SK-N-SH treated with all-trans-retinoic acid at 6 μM for 48 hours (cell line): ENCODE results near the gene MACF1.
A peak's percentile ranks its signal among the peaks of the same experiment; 100 is the strongest.

Experiments
- ATAC-seq: fragments of 200-7000 bp; cut with Tn5 transposase; 3 replicates; pipeline ENCODE4 v1.9.1; 2020; ENCODE audit warnings: mild to moderate bottlenecking, moderate library complexity
- ARNTL ChIP-seq: fragments of 450-650 bp; formaldehyde crosslinking; IDR thresholded peaks from 2 replicates; pipeline ENCODE4 v1.5.0; 2020; ENCODE audit warnings: low read depth, mild to moderate bottlenecking, moderate library complexity, borderline replicate concordance
- CREB5 ChIP-seq: fragments of 250-450 bp; sonication (Bioruptor Pico); IDR thresholded peaks from 2 replicates; pipeline ENCODE4 v1.5.1; 2020; ENCODE audit warnings: low read depth, mild to moderate bottlenecking, moderate library complexity
- ESRRG ChIP-seq: fragments of 250-450 bp; sonication (Bioruptor Pico); IDR thresholded peaks from 2 replicates; pipeline ENCODE4 v1.6.1; 2021; ENCODE audit warnings: mild to moderate bottlenecking
- GLIS3 ChIP-seq: fragments of 250-450 bp; sonication (Bioruptor Pico); IDR thresholded peaks from 2 replicates; pipeline ENCODE4 v1.5.0; 2020; ENCODE audit warnings: mild to moderate bottlenecking, moderate library complexity
- OSR1 ChIP-seq: fragments of 250-450 bp; sonication (Bioruptor Pico); IDR thresholded peaks from 2 replicates; pipeline ENCODE4 v1.8.0; 2022; ENCODE audit warnings: moderate library complexity, mild to moderate bottlenecking, inconsistent platforms
- PATZ1 ChIP-seq: fragments of 250-450 bp; sonication (Bioruptor Pico); IDR thresholded peaks from 2 replicates; pipeline ENCODE4 v1.8.0; 2020; ENCODE audit warnings: mild to moderate bottlenecking, moderate library complexity, borderline replicate concordance
- POU6F1 ChIP-seq: fragments of 250-450 bp; sonication (Bioruptor Pico); IDR thresholded peaks from 2 replicates; pipeline ENCODE4 v1.8.0; 2021; ENCODE audit warnings: low read depth, mild to moderate bottlenecking, moderate library complexity, borderline replicate concordance
- SNAI2 ChIP-seq: fragments of 250-450 bp; sonication (Bioruptor Pico); IDR thresholded peaks from 2 replicates; pipeline ENCODE4 v1.5.0; 2020; ENCODE audit warnings: mild to moderate bottlenecking, moderate library complexity
- TCF4 ChIP-seq: fragments of 250-450 bp; sonication (Bioruptor Pico); IDR thresholded peaks from 2 replicates; pipeline ENCODE4 v1.8.0; 2021; ENCODE audit warnings: mild to moderate bottlenecking, moderate library complexity, borderline replicate concordance
- ZFP3 ChIP-seq: fragments of 250-450 bp; sonication (Bioruptor Pico); IDR thresholded peaks from 2 replicates; pipeline ENCODE4 v1.5.0; 2020; ENCODE audit warnings: mild to moderate bottlenecking, moderate library complexity
- ZFP30 ChIP-seq: fragments of 450-650 bp; formaldehyde crosslinking; IDR thresholded peaks from 2 replicates; pipeline ENCODE4 v1.5.0; 2022; ENCODE audit warnings: mild to moderate bottlenecking, moderate library complexity
- ZNF70 ChIP-seq: fragments of 450-650 bp; formaldehyde crosslinking; IDR thresholded peaks from 2 replicates; pipeline ENCODE4 v1.5.0; 2020; ENCODE audit warnings: mild to moderate bottlenecking, moderate library complexity
- ZNF8 ChIP-seq: fragments of 450-650 bp; formaldehyde crosslinking; IDR thresholded peaks from 2 replicates; pipeline ENCODE4 v1.5.0; 2020; ENCODE audit warnings: mild to moderate bottlenecking, moderate library complexity
- TF ChIP-seq, protein P1 (sequence below): fragments of 250-450 bp; sonication (Bioruptor Pico); IDR thresholded peaks from 2 replicates; pipeline ENCODE4 v1.5.1; 2021; ENCODE audit warnings: mild to moderate bottlenecking, moderate library complexity
- TF ChIP-seq, protein P2 (sequence below): fragments of 250-450 bp; sonication (Bioruptor Pico); IDR thresholded peaks from 2 replicates; pipeline ENCODE4 v1.5.0; 2020; ENCODE audit warnings: mild to moderate bottlenecking, moderate library complexity

The MACF1 gene

GRCh38 chr1:39407510-39407895 lies 203.0 kb downstream of the MACF1 start (continued):
- TF ChIP-seq ZFP3 (no peak), ARNTL (CRISPR knock-in tag) (no peak), ZFP30 (CRISPR knock-in tag) (no peak)

GRCh38 chr1:39407896-39408640 lies 203.6 kb downstream of the MACF1 start:
- ATAC-seq = no peak
- TF ChIP-seq PATZ1 (CRISPR knock-in tag) (no peak), CREB5 (CRISPR knock-in tag) (no peak)
- TF ChIP-seq, protein P1, sequence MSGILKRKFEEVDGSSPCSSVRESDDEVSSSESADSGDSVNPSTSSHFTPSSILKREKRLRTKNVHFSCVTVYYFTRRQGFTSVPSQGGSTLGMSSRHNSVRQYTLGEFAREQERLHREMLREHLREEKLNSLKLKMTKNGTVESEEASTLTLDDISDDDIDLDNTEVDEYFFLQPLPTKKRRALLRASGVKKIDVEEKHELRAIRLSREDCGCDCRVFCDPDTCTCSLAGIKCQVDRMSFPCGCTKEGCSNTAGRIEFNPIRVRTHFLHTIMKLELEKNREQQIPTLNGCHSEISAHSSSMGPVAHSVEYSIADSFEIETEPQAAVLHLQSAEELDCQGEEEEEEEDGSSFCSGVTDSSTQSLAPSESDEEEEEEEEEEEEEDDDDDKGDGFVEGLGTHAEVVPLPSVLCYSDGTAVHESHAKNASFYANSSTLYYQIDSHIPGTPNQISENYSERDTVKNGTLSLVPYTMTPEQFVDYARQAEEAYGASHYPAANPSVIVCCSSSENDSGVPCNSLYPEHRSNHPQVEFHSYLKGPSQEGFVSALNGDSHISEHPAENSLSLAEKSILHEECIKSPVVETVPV (CRISPR knock-in tag) = no peak
- TF ChIP-seq, all 23 proteins: peak for 0

- TF ChIP-seq OSR1 (CRISPR knock-in tag) (no peak), GLIS3 (no peak), SNAI2 (no peak)
- ATAC-seq = peak; percentile 86
These were observed 204.2 kb downstream of the MACF1 start for GRCh38 chr1:39408641-39409054.

DNA sequence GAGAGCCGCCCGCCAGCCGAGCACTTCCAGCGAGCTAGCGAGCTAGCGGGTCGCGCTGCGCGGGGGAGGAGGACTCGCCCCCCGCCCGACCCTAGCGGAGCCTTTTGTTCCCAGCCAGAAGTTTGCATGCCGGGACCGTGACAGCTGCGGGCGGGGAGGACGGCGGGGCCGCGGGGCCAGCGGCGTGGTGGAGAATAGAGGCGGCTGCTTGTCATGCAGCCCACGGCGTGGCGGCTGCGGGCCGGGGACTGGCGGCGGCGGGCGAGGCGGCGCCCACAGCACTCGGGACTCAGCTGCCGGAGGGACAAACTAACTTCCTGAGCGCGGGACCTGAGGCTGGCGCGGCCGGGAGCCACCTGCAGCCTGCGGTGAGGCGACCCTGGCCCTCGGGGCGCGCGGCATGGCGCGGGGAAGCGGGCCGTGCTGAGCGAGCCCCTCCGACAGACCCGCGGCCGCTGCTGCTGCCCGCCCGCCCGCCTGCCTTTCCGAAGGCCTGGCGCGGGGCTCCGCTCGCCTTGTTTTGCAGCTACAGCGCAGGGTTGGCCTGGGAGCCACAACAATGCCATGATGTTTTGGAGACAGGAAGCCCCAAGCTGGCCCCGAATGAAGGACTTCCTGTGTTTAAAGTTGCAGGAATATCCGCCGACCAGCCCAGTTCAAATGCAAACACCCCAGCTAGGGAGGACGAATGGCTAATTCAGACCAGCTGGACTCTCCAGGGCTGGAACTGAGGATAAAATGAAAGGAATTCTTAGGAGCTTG lies 204.7 kb downstream of the MACF1 start:
- ATAC-seq = peak; percentile 29
- TF ChIP-seq OSR1 (CRISPR knock-in tag) (no peak), POU6F1 (CRISPR knock-in tag) (no peak)

- peak; percentile 44 for ATAC-seq
These were observed 206.5 kb downstream of the MACF1 start for GRCh38 chr1:39410915-39411436.

GRCh38 chr1:39411526-39412478 lies 207.3 kb downstream of the MACF1 start:
- ATAC-seq = no peak
- TF ChIP-seq GLIS3 (no peak), ESRRG (CRISPR knock-in tag) (no peak), TCF4 (no peak)
- TF ChIP-seq, protein P2, sequence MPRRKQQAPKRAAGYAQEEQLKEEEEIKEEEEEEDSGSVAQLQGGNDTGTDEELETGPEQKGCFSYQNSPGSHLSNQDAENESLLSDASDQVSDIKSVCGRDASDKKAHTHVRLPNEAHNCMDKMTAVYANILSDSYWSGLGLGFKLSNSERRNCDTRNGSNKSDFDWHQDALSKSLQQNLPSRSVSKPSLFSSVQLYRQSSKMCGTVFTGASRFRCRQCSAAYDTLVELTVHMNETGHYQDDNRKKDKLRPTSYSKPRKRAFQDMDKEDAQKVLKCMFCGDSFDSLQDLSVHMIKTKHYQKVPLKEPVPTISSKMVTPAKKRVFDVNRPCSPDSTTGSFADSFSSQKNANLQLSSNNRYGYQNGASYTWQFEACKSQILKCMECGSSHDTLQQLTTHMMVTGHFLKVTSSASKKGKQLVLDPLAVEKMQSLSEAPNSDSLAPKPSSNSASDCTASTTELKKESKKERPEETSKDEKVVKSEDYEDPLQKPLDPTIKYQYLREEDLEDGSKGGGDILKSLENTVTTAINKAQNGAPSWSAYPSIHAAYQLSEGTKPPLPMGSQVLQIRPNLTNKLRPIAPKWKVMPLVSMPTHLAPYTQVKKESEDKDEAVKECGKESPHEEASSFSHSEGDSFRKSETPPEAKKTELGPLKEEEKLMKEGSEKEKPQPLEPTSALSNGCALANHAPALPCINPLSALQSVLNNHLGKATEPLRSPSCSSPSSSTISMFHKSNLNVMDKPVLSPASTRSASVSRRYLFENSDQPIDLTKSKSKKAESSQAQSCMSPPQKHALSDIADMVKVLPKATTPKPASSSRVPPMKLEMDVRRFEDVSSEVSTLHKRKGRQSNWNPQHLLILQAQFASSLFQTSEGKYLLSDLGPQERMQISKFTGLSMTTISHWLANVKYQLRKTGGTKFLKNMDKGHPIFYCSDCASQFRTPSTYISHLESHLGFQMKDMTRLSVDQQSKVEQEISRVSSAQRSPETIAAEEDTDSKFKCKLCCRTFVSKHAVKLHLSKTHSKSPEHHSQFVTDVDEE (CRISPR knock-in tag) = no peak

More at GRCh38 chr1:39410915-39411436, 206.5 kb downstream of the MACF1 start:
- no peak for TF ChIP-seq ZNF8
- TF ChIP-seq ZFP30 (CRISPR knock-in tag) = no peak
- TF ChIP-seq ZNF70 = no peak
